Measurements from ENCODE around the gene MFNG.

DNA sequence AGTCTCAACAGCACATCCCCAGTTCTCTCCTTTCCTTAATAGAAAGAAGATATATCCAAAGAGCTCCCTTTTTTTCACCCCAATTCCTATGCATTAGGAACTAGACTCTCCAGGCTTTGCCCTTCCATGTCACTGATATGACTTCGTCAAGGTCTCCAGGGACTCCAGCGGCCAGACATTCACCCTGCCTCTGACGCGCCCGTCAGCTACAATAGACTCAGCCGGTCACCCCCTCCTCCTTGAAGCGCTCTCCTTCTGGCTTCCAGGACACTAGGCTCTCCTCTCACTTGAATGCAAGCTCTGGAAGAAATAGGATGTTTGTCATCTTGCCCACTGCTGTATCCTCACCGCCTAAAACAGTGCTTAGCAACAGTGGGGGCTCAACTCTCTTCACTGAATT lies 44.0 kb downstream of the MFNG start:
- TF ChIP-seq, protein P1, sequence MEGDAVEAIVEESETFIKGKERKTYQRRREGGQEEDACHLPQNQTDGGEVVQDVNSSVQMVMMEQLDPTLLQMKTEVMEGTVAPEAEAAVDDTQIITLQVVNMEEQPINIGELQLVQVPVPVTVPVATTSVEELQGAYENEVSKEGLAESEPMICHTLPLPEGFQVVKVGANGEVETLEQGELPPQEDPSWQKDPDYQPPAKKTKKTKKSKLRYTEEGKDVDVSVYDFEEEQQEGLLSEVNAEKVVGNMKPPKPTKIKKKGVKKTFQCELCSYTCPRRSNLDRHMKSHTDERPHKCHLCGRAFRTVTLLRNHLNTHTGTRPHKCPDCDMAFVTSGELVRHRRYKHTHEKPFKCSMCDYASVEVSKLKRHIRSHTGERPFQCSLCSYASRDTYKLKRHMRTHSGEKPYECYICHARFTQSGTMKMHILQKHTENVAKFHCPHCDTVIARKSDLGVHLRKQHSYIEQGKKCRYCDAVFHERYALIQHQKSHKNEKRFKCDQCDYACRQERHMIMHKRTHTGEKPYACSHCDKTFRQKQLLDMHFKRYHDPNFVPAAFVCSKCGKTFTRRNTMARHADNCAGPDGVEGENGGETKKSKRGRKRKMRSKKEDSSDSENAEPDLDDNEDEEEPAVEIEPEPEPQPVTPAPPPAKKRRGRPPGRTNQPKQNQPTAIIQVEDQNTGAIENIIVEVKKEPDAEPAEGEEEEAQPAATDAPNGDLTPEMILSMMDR (conservative IDR thresholded peaks at IDR 0.05; ENCODE audit: low read length): no peak
- no peak for TF ChIP-seq EZH2phosphoT487 (IDR thresholded peaks at IDR 0.05; ENCODE audit: borderline replicate concordance)

Data from Loucy (cell line).